ENCODE measurements around the gene RPH3AL. TPM values are rescaled to one million over a fixed set of nuclear protein-coding genes. Genes with fewer than 3 reads are reported as not detected.

The RPH3AL gene
- total and polyA plus RNA-seq, 11 donors: 2.8 to 9.4 (median 6.3) TPM

GRCh38 chr17:260031-260791, 92.4 kb downstream of the RPH3AL start:
- ATAC-seq: peak in 1 of 4 donors; percentile 24

GRCh38 chr17:259341-259976, 93.1 kb downstream of the RPH3AL start:
- H3K4me1 ChIP-seq: peaks cover 0 to 38% (median 13%) of the 10 kb centered on the region in 12 donors
- ATAC-seq (peak in 1 of 4 donors; percentile 15), DNase-seq (peak in 3 of 5 donors; percentile 2 to 23 (median 15))
- H3K36me3 ChIP-seq: peaks cover 0 to 4% (median 0%) of the 10 kb centered on the region in 9 donors
- H3K27me3 ChIP-seq: peaks cover 0 to 4% (median 0%) of the 10 kb centered on the region in 9 donors
- H3K27ac ChIP-seq: peak overlapping the region in 3 of 12 donors; percentile 6 to 37 (median 22)
- intact Hi-C loops (cut with DNase I): loop anchor here in 1 of 10 donors (2.0 kb wide), 1 partner anchor 25 kb away; no protein-coding TSS in a partner anchor
- TF ChIP-seq POLR2A (IDR thresholded peaks at IDR 0.05) (no peak), CTCF (IDR thresholded peaks at IDR 0.05) (no peak)
- H3K4me3 ChIP-seq: no peak overlapping the region
- H3K9me3 ChIP-seq: no peaks in the 10 kb centered on the region
- 32 to 53% (median 33%) methylated on average over 20 to 22 of the region's 22 CpGs for WGBS, 4 donors

More at GRCh38 chr17:260031-260791, 92.4 kb downstream of the RPH3AL start:
- Histone ChIP-seq H3K27me3 (peaks cover 0 to 4% (median 0%) of the 10 kb centered on the region in 9 donors), H3K9me3 (no peaks in the 10 kb centered on the region), H3K27ac (peak overlapping the region in 5 of 12 donors; percentile 22 to 77 (median 51)), H3K36me3 (peaks cover 0 to 4% (median 0%) of the 10 kb centered on the region in 9 donors), H3K4me3 (no peak overlapping the region), H3K4me1 (peaks cover 0 to 40% (median 13%) of the 10 kb centered on the region in 12 donors)
- intact Hi-C loops (cut with DNase I): no loop called here
- WGBS, 4 donors: 58 to 68% (median 65%) methylated on average over 15 of the region's 15 CpGs
- no peak for TF ChIP-seq POLR2A (IDR thresholded peaks at IDR 0.05)
- TF ChIP-seq CTCF (IDR thresholded peaks at IDR 0.05): no peak
- peak in 3 of 5 donors; percentile 5 to 12 (median 10) for DNase-seq

GRCh38 chr17:258906-259305, 93.7 kb downstream of the RPH3AL start:
- Histone ChIP-seq H3K27me3 (peaks cover 0 to 4% (median 0%) of the 10 kb centered on the region in 9 donors), H3K27ac (peak overlapping the region in 3 of 12 donors; percentile 6 to 56 (median 37)), H3K4me1 (peaks cover 0 to 38% (median 13%) of the 10 kb centered on the region in 12 donors), H3K4me3 (no peak overlapping the region), H3K9me3 (no peaks in the 10 kb centered on the region), H3K36me3 (peaks cover 0 to 4% (median 0%) of the 10 kb centered on the region in 9 donors)
- intact Hi-C loops (cut with DNase I): loop anchor here in 1 of 10 donors (2.0 kb wide), 1 partner anchor 24 kb away; no protein-coding TSS in a partner anchor
- DNase-seq (peak in 2 of 5 donors; percentile 0 to 17), ATAC-seq (no peak)
- WGBS, 4 donors: 96 to 98% (median 96%) methylated on average over 12 of the region's 12 CpGs
- TF ChIP-seq CTCF (IDR thresholded peaks at IDR 0.05) (no peak), POLR2A (IDR thresholded peaks at IDR 0.05) (no peak)
